ENCODE measurements around the gene CNPY4.

- no peak for TF ChIP-seq POLR2A (IDR thresholded peaks at IDR 0.05; ENCODE audit: low read depth, low read length)
- TF ChIP-seq POLR2AphosphoS5 (IDR thresholded peaks at IDR 0.05; ENCODE audit: low read depth, low read length), result no peak
- TF ChIP-seq TAF1 (IDR thresholded peaks at IDR 0.05; ENCODE audit: low read depth, low read length), result no peak
- TF ChIP-seq SPI1 (IDR thresholded peaks at IDR 0.05; ENCODE audit: low read depth, low read length), result no peak
Measured at GRCh38 chr7:100122067-100122466, 2.6 kb downstream of the CNPY4 start.
